ENCODE results near the gene CD8A. TPM values are rescaled to one million over a fixed set of nuclear protein-coding genes. Genes with fewer than 3 reads are reported as not detected.

CD8A gene
- polyA plus RNA-seq, 1 experiment = not detected

DNA sequence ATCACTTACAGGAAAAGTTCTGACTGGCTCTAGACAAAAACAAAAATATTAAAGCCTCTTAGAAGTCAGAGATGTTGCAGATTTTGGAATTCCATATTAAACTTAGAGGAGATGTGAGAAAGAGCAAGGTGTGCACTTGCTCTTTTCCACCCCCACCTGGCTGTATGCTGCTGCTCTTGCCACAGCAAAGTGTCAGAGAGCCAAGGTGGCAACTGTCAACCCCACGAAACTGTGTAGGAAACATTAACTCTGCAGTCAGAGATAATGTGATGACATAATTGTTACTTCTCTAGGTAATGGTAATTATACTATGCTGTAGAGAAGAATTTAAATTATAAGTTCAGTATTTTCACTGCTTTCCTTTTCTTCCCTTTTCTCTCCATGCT, 25.4 kb downstream of the CD8A start:
- peaks cover 5% of the 10 kb centered on the region for H3K36me3 ChIP-seq (ENCODE audit: control insufficient read depth, insufficient read depth, low read length)
- no peak for DNase-seq (ENCODE audit: low read depth)
- H3K27me3 ChIP-seq (ENCODE audit: control insufficient read depth, insufficient read depth, low read length) = no peaks in the 10 kb centered on the region
- CTCF ChIA-PET = interaction anchor here (0.6 to 2.5 kb wide), 8 partner anchors 8 to 563 kb away, joined by 3 to 11 read pairs (median 6); no protein-coding TSS in a partner anchor
- no peak for TF ChIP-seq CTCF (IDR thresholded peaks at IDR 0.05; ENCODE audit: insufficient read depth, low read depth, low read length)
- POLR2A ChIA-PET = no interaction called here
- H3K4me3 ChIP-seq (ENCODE audit: low read depth, low read length) = no peak overlapping the region

GRCh38 chr2:86764661-86765309, 25.9 kb downstream of the CD8A start:
- no peak for DNase-seq (ENCODE audit: low read depth)
- ChIA-PET POLR2A (no interaction called here), CTCF (interaction anchor here (0.8 to 2.5 kb wide), 8 partner anchors 9 to 142 kb away, joined by 3 to 11 read pairs (median 6); no protein-coding TSS in a partner anchor)
- Histone ChIP-seq H3K4me3 (ENCODE audit: low read depth, low read length) (no peak overlapping the region), H3K36me3 (ENCODE audit: control insufficient read depth, insufficient read depth, low read length) (peaks cover 5% of the 10 kb centered on the region), H3K27me3 (ENCODE audit: control insufficient read depth, insufficient read depth, low read length) (no peaks in the 10 kb centered on the region)
- peak; percentile 72 for TF ChIP-seq CTCF (IDR thresholded peaks at IDR 0.05; ENCODE audit: insufficient read depth, low read depth, low read length)

DNA sequence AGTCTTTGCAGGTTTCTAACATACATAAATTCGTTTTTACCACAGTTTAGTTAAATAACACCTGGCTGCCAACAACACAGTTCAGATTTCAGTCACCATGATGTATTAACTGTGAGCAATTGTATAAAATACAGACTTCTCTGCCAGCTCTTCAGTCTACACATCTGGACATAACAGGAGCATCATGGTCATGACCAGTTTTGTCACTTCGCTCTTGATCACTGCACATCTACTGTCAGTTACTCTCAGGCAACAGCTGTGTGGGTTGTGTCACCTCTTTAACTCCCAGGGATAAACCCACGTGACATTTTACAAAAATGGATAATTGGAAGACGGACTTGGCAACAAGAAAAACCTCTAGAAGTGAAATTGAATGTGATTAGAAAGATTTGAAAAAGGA, 30.3 kb downstream of the CD8A start:
- peaks cover 2% of the 10 kb centered on the region; the same call in 1 of the 2 replicates for H3K36me3 ChIP-seq (ENCODE audit: control insufficient read depth, insufficient read depth, low read length)
- no peak for TF ChIP-seq CTCF (IDR thresholded peaks at IDR 0.05; ENCODE audit: insufficient read depth, low read depth, low read length)
- H3K4me3 ChIP-seq (ENCODE audit: low read depth, low read length) = no peak overlapping the region
- POLR2A ChIA-PET = no interaction called here
- H3K27me3 ChIP-seq (ENCODE audit: control insufficient read depth, insufficient read depth, low read length) = no peaks in the 10 kb centered on the region
- CTCF ChIA-PET = interaction anchor here (0.5 kb wide), 1 partner anchor 67 kb away, joined by 5 read pairs; no protein-coding TSS in a partner anchor
- no peak for DNase-seq (ENCODE audit: low read depth)

- TF ChIP-seq CTCF (IDR thresholded peaks at IDR 0.05; ENCODE audit: insufficient read depth, low read depth, low read length) = no peak
- no peak for DNase-seq (ENCODE audit: low read depth)
- Histone ChIP-seq H3K36me3 (ENCODE audit: control insufficient read depth, insufficient read depth, low read length) (peaks cover 2% of the 10 kb centered on the region; the same call in 1 of the 2 replicates), H3K4me3 (ENCODE audit: low read depth, low read length) (no peak overlapping the region), H3K27me3 (ENCODE audit: control insufficient read depth, insufficient read depth, low read length) (no peaks in the 10 kb centered on the region)
- ChIA-PET POLR2A (no interaction called here), CTCF (no interaction called here)
Observed at GRCh38 chr2:86758405-86758804, 32.3 kb downstream of the CD8A start.

DNA sequence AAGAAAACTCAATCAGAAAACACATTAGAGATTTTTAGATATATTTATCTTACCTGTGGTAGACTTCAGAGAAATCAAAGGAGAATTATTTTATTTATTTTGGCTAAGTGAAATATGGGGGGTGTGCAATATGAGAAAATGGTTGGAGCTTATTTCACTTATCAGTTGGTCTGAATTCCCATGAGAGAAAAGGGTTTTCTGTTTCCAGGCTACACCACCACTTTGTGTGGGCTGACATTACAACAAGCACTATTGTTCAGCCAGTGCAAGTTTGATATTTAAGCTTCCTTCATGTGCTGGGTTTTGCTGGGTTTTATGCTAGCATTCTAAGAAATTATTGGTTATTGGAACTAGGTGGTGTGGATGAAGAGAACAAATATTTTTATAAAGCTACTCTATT, 37.1 kb downstream of the CD8A start:
- POLR2A ChIA-PET = no interaction called here
- H3K27me3 ChIP-seq (ENCODE audit: control insufficient read depth, insufficient read depth, low read length) = no peaks in the 10 kb centered on the region

More for the DNA sequence above, 37.1 kb downstream of the CD8A start:
- Histone ChIP-seq H3K4me3 (ENCODE audit: low read depth, low read length) (no peak overlapping the region), H3K36me3 (ENCODE audit: control insufficient read depth, insufficient read depth, low read length) (peaks cover 3% of the 10 kb centered on the region)
- CTCF ChIA-PET = interaction anchor here (2.2 kb wide), 1 partner anchor 11 kb away, joined by 7 read pairs; no protein-coding TSS in a partner anchor
- TF ChIP-seq CTCF (IDR thresholded peaks at IDR 0.05; ENCODE audit: insufficient read depth, low read depth, low read length) = no peak
- no peak for DNase-seq (ENCODE audit: low read depth)

All from BJ (cell line).